HepG2 (cell line): ENCODE results near the gene SECISBP2L.

ENCODE experiments used
- CTCF ChIP-seq: sonication (generic); formaldehyde crosslinking; IDR thresholded peaks from 2 replicates; pipeline ENCODE4 v1.5.0; 2020; ENCODE audit warnings: mild to moderate bottlenecking, missing genetic modification reagents, moderate library complexity
- ETS1 ChIP-seq: sonication (generic); formaldehyde crosslinking; IDR thresholded peaks from 2 replicates; pipeline ENCODE4 v1.4.0; 2020; ENCODE audit warnings: missing genetic modification reagents
- KDM4B ChIP-seq: sonication (generic); formaldehyde crosslinking; IDR thresholded peaks from 2 replicates; pipeline ENCODE4 v1.4.0; 2020; ENCODE audit warnings: missing genetic modification reagents
- MLLT10 ChIP-seq: sonication (generic); formaldehyde crosslinking; IDR thresholded peaks from 2 replicates; pipeline ENCODE4 v1.4.0; 2020; ENCODE audit warnings: missing genetic modification reagents
- NFE2 ChIP-seq: sonication (generic); formaldehyde crosslinking; IDR thresholded peaks from 2 replicates; pipeline ENCODE4 v1.4.0; 2020; ENCODE audit warnings: missing genetic modification reagents
- POLR2AphosphoS2 ChIP-seq: IDR thresholded peaks from 2 replicates; pipeline ENCODE4 v1.6.1; 2011; ENCODE audit warnings: low read depth, low read length, improper control_type of control experiment
- RAD21 ChIP-seq: fragments of 450-650 bp; formaldehyde crosslinking; IDR thresholded peaks from 2 replicates; pipeline ENCODE4 v1.5.0; 2020; ENCODE audit warnings: mild to moderate bottlenecking
- REST ChIP-seq, 2 experiments: IDR thresholded peaks; 2 replicates each; pipeline ENCODE4 v1.6.1; 2011 to 2012; ENCODE audit warnings: low read length in 2 of 2, borderline replicate concordance in 1 of 2, low read depth in 1 of 2, mild to moderate bottlenecking in 1 of 2, moderate library complexity in 1 of 2
- ZNF556 ChIP-seq: sonication (generic); formaldehyde crosslinking; IDR thresholded peaks from 2 replicates; pipeline ENCODE4 v1.4.0; 2020; ENCODE audit warnings: mild to moderate bottlenecking, missing genetic modification reagents, borderline replicate concordance

- TF ChIP-seq ETS1 (CRISPR knock-in tag) (no peak), POLR2AphosphoS2 (no peak), RAD21 (CRISPR knock-in tag) (no peak), NFE2 (no peak), ZNF556 (no peak), REST (IDR thresholded peaks at IDR 0.05; ENCODE audit: borderline replicate concordance in 1 of 2, low read depth in 1 of 2, low read length in 2 of 2) (no peak), KDM4B (CRISPR knock-in tag) (no peak), MLLT10 (CRISPR knock-in tag) (no peak), CTCF (CRISPR knock-in tag) (no peak)
Observed at GRCh38 chr15:49094923-49095322, 48.7 kb upstream of the SECISBP2L start.
